ENCODE measurements around the gene DSC3. TPM values are rescaled to one million over a fixed set of nuclear protein-coding genes. Genes with fewer than 3 reads are reported as not detected.

The DSC3 gene
- total and polyA plus RNA-seq, 9 donors, result 0.05 to 9.1 (median 0.45) TPM

DNA sequence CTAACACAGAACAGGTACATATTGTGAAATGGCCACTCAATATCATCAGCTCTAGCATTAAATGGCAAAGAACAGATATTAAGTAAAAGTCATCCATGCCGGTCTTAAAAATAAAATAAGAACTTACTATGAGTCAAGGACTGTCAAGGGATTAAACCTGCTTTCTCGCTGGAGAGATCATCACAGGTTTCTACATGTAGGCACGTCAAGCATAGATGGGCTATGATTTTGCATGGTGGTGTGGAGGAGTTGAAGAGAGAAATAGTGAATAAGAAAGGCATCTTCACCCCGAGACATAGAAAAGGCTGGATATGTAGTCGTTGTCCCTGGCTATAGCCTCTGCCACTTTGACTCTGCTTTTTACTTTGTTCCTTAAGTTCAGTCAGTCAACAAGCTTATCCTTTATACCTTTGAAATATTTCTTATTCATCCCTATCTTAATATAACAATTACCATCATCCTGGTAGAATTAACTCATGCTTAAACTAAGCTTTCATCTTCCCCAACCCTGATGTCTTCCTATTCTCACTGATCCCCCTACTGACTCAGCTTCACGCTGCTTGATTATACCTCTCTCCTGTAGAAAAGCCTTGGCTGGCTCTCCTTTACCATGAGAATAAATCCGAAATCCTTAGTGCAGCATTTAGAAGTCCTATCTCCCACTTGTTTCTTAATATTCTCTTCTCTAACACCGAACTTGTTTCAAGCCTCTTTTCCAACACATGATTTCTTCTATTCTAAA is 42.5 kb downstream of the DSC3 start:
- no peak for DNase-seq
- Histone ChIP-seq H3K27me3 (no peaks in the 10 kb centered on the region), H3K36me3 (no peaks in the 10 kb centered on the region), H3K9me3 (no peaks in the 10 kb centered on the region), H3K4me3 (no peak overlapping the region), H3K27ac (no peak overlapping the region), H3K4me1 (ENCODE audit: insufficient read depth) (no peaks in the 10 kb centered on the region)
- no peak for TF ChIP-seq EP300 (IDR thresholded peaks at IDR 0.05)
- TF ChIP-seq POLR2A (IDR thresholded peaks at IDR 0.05), result no peak
- TF ChIP-seq CTCF (IDR thresholded peaks at IDR 0.05), result no peak
- intact Hi-C loops (cut with DNase I), result no loop called here
- WGBS, 3 donors, result 74 to 81% (median 78%) methylated on average over 8 of the region's 8 CpGs

DNA sequence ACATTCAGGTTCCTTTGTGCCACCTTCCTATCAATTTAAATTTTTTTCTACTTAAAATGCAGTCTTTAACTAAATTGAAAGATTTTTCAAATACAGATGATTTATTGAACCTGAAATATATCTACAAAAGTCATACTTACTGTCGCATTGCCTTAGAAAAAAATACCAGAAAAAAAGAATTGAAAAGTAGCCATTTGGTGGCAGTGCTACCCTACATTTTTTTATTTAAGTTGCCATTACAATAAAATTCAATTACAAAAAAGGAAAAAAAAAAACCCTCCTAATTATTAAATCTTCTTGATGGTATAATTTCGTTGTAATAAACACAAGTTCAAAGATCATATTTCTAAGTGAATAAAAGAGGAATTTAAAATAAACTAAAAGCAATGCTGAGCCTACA is 43.4 kb downstream of the DSC3 start:
- H3K4me3 ChIP-seq, result no peak overlapping the region
- WGBS, 3 donors, result 24 to 32% (median 30%) methylated on average over 2 of the region's 2 CpGs
- no peaks in the 10 kb centered on the region for H3K4me1 ChIP-seq (ENCODE audit: insufficient read depth)
- TF ChIP-seq POLR2A (IDR thresholded peaks at IDR 0.05), result no peak
- no peak for TF ChIP-seq CTCF (IDR thresholded peaks at IDR 0.05)
- TF ChIP-seq EP300 (IDR thresholded peaks at IDR 0.05), result no peak
- intact Hi-C loops (cut with DNase I), result no loop called here
- H3K36me3 ChIP-seq, result no peaks in the 10 kb centered on the region
- H3K27ac ChIP-seq, result no peak overlapping the region
- no peaks in the 10 kb centered on the region for H3K27me3 ChIP-seq
- no peak for DNase-seq
- no peaks in the 10 kb centered on the region for H3K9me3 ChIP-seq

GRCh38 chr18:30997223-30997622 is 45.3 kb downstream of the DSC3 start:
- Histone ChIP-seq H3K27ac (no peak overlapping the region), H3K9me3 (no peaks in the 10 kb centered on the region), H3K36me3 (no peaks in the 10 kb centered on the region), H3K4me3 (no peak overlapping the region), H3K4me1 (ENCODE audit: insufficient read depth) (no peaks in the 10 kb centered on the region), H3K27me3 (no peaks in the 10 kb centered on the region)
- intact Hi-C loops (cut with DNase I), result no loop called here
- TF ChIP-seq CTCF (IDR thresholded peaks at IDR 0.05) (no peak), POLR2A (IDR thresholded peaks at IDR 0.05) (no peak), EP300 (IDR thresholded peaks at IDR 0.05) (no peak)
- 68 to 82% (median 70%) methylated on average over 2 of the region's 2 CpGs for WGBS, 3 donors
- no peak for DNase-seq

DNA sequence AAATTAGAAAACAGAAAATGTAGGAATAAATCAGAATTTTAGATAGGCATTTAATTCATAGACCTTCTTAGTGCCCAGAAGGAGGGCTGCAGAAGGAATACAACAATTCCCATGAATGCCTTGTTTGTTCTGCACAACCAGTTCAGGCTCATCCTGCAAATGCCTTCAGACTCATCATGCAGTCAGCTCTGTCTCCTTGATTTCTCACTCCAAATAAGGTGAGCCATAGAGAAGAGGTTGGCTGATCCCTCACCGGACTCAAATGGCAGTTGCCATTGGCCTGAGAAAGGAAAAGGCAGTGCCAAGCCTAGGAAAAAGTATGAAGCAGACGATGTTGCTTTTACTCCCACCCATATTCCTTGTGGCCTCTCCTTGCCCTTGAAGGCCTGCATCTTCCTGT is 50.3 kb downstream of the DSC3 start:
- no peaks in the 10 kb centered on the region for H3K36me3 ChIP-seq
- no peak for DNase-seq
- no peaks in the 10 kb centered on the region for H3K9me3 ChIP-seq
- 32 to 60% (median 34%) methylated on average over 2 of the region's 2 CpGs for WGBS, 3 donors
- H3K27me3 ChIP-seq, result no peaks in the 10 kb centered on the region
- H3K4me3 ChIP-seq, result no peak overlapping the region
- intact Hi-C loops (cut with DNase I), result no loop called here
- TF ChIP-seq EP300 (IDR thresholded peaks at IDR 0.05) (no peak), CTCF (IDR thresholded peaks at IDR 0.05) (no peak), POLR2A (IDR thresholded peaks at IDR 0.05) (no peak)
- H3K27ac ChIP-seq, result no peak overlapping the region
- H3K4me1 ChIP-seq (ENCODE audit: insufficient read depth), result no peaks in the 10 kb centered on the region

All from ovary (tissue), 9 donors.